HEK293 (cell line): ENCODE data around the gene GNAS.

Source experiments
- CTCF ChIA-PET: fragments of 350-600 bp; formaldehyde crosslinking; extraction: SDS; loops from one replicate; lab custom pipeline; 2021; ENCODE audit warnings: antibody characterized with exemption; lab: Yijun Ruan, JAX
- POLR2A ChIA-PET: fragments of 300-600 bp; formaldehyde crosslinking; extraction: SDS; loops from one replicate; lab custom pipeline; 2020; ENCODE audit warnings: antibody characterized with exemption, inconsistent platforms; lab: Yijun Ruan, JAX
- H3K27ac ChIP-seq: fragments of 200-500 bp; sonication (Bioruptor generic); 2 replicates; pipeline ENCODE4 v1.5.1; 2014; ENCODE audit warnings: low read depth, low read length, control low read depth, inconsistent platforms; ENCODE audit errors: extremely low read depth
- H3K36me3 ChIP-seq, 2 experiments: fragments of 200-500 bp in 1 of 2; sonication (Bioruptor generic) in 1 of 2; 1 replicate in 1 of 2; 2 replicates in 1 of 2; pipeline ENCODE4 v1.5.1; 2014 to 2017; ENCODE audit warnings: inconsistent platforms in 2 of 2, low read length in 2 of 2; ENCODE audit not compliant: control insufficient read depth in 2 of 2, insufficient read depth in 1 of 2
- H3K4me1 ChIP-seq: fragments of 200-500 bp; sonication (Bioruptor generic); 2 replicates; pipeline ENCODE4 v1.5.1; 2014; ENCODE audit warnings: mild to moderate bottlenecking, low read length, inconsistent platforms; ENCODE audit not compliant: control insufficient read depth, insufficient read depth
- H3K4me3 ChIP-seq: 2 replicates; pipeline ENCODE4 v1.5.1; 2011; ENCODE audit warnings: low read depth, mild to moderate bottlenecking, control low read depth, low read length, moderate library complexity
- H3K9me3 ChIP-seq: fragments of 200-500 bp; sonication (Bioruptor generic); 2 replicates; pipeline ENCODE4 v1.5.1; 2014; ENCODE audit warnings: low read depth, low read length, inconsistent platforms; ENCODE audit not compliant: control insufficient read depth, insufficient read depth
- AEBP2 ChIP-seq: fragments of 450-650 bp; formaldehyde crosslinking; IDR thresholded peaks from 2 replicates; pipeline ENCODE4 v1.5.1; 2016; ENCODE audit warnings: missing biosample characterization, missing genetic modification characterization, borderline replicate concordance
- GLIS1 ChIP-seq: fragments of 450-650 bp; formaldehyde crosslinking; IDR thresholded peaks from 2 replicates; pipeline ENCODE4 v1.5.1; 2016; ENCODE audit warnings: missing biosample characterization, missing genetic modification characterization
- KLF17 ChIP-seq: fragments of 450-650 bp; formaldehyde crosslinking; IDR thresholded peaks from 2 replicates; pipeline ENCODE4 v1.5.1; 2016; ENCODE audit warnings: missing biosample characterization, missing genetic modification characterization
- PRDM2 ChIP-seq: fragments of 450-650 bp; formaldehyde crosslinking; IDR thresholded peaks from 2 replicates; pipeline ENCODE4 v1.5.1; 2016; ENCODE audit warnings: missing biosample characterization, missing genetic modification characterization, borderline replicate concordance
- PRDM6 ChIP-seq: fragments of 450-650 bp; formaldehyde crosslinking; IDR thresholded peaks from 2 replicates; pipeline ENCODE4 v1.5.1; 2017; ENCODE audit warnings: missing biosample characterization, missing genetic modification characterization
- SP7 ChIP-seq: fragments of 450-650 bp; formaldehyde crosslinking; IDR thresholded peaks from 2 replicates; pipeline ENCODE4 v1.5.1; 2016; ENCODE audit warnings: missing biosample characterization, missing genetic modification characterization
- ZBTB20 ChIP-seq: fragments of 450-650 bp; formaldehyde crosslinking; IDR thresholded peaks from 2 replicates; pipeline ENCODE4 v1.5.1; 2016; ENCODE audit warnings: missing biosample characterization, missing genetic modification characterization
- ZBTB6 ChIP-seq: fragments of 450-650 bp; formaldehyde crosslinking; IDR thresholded peaks from 2 replicates; pipeline ENCODE4 v1.5.1; 2017; ENCODE audit warnings: missing biosample characterization, missing genetic modification characterization
- ZFP3 ChIP-seq: fragments of 450-650 bp; formaldehyde crosslinking; IDR thresholded peaks from 2 replicates; pipeline ENCODE4 v1.5.1; 2016; ENCODE audit warnings: low read depth, missing biosample characterization, missing genetic modification characterization
- ZFP41 ChIP-seq: fragments of 450-650 bp; formaldehyde crosslinking; IDR thresholded peaks from 2 replicates; pipeline ENCODE4 v1.5.1; 2016; ENCODE audit warnings: missing biosample characterization, missing genetic modification characterization, borderline replicate concordance
- ZNF175 ChIP-seq: fragments of 450-650 bp; formaldehyde crosslinking; IDR thresholded peaks from 2 replicates; pipeline ENCODE4 v1.5.1; 2016; ENCODE audit warnings: missing biosample characterization, missing genetic modification characterization
- ZNF292 ChIP-seq: fragments of 450-650 bp; formaldehyde crosslinking; IDR thresholded peaks from 2 replicates; pipeline ENCODE4 v1.5.1; 2016; ENCODE audit warnings: low read depth, missing biosample characterization, missing genetic modification characterization, borderline replicate concordance
- ZNF324 ChIP-seq: fragments of 450-650 bp; formaldehyde crosslinking; IDR thresholded peaks from 2 replicates; pipeline ENCODE4 v1.5.1; 2016; ENCODE audit warnings: missing biosample characterization, missing genetic modification characterization
- ZNF426 ChIP-seq: fragments of 450-650 bp; formaldehyde crosslinking; IDR thresholded peaks from 2 replicates; pipeline ENCODE4 v1.5.1; 2017; ENCODE audit warnings: missing biosample characterization, missing genetic modification characterization, mild to moderate bottlenecking, inconsistent platforms, moderate library complexity
- ZNF514 ChIP-seq: fragments of 450-650 bp; formaldehyde crosslinking; IDR thresholded peaks from 2 replicates; pipeline ENCODE4 v1.5.1; 2016; ENCODE audit warnings: missing biosample characterization, missing genetic modification characterization
- ZNF530 ChIP-seq: fragments of 450-650 bp; formaldehyde crosslinking; IDR thresholded peaks from 2 replicates; pipeline ENCODE4 v1.5.1; 2016; ENCODE audit warnings: low read depth, missing biosample characterization, missing genetic modification characterization
- ZNF580 ChIP-seq: fragments of 450-650 bp; formaldehyde crosslinking; IDR thresholded peaks from 2 replicates; pipeline ENCODE4 v1.5.1; 2016; ENCODE audit warnings: missing biosample characterization, missing genetic modification characterization
- ZNF645 ChIP-seq: fragments of 450-650 bp; formaldehyde crosslinking; IDR thresholded peaks from 2 replicates; pipeline ENCODE4; 2016; ENCODE audit warnings: missing biosample characterization, missing genetic modification characterization
- ZNF777 ChIP-seq: fragments of 450-650 bp; formaldehyde crosslinking; IDR thresholded peaks from 2 replicates; pipeline ENCODE4 v1.5.1; 2017; ENCODE audit warnings: missing biosample characterization, missing genetic modification characterization, borderline replicate concordance
- ZNF791 ChIP-seq: fragments of 450-650 bp; formaldehyde crosslinking; IDR thresholded peaks from 2 replicates; pipeline ENCODE4 v1.5.1; 2016; ENCODE audit warnings: missing biosample characterization, missing genetic modification characterization

The GNAS gene

GRCh38 chr20:58836616-58837204, 15.8 kb upstream of the GNAS start:
- ChIA-PET CTCF (interaction anchor here (0.6 kb wide), 1 partner anchor 14 kb away, joined by 3 read pairs; no protein-coding TSS in a partner anchor), POLR2A (no interaction called here)
- H3K4me1 ChIP-seq: no peaks in the 10 kb centered on the region
- H3K36me3 ChIP-seq: peaks cover 0 to 49% of the 10 kb centered on the region in 2 experiments; a peak in 2 of 3 replicates
- no peak overlapping the region for H3K27ac ChIP-seq
- H3K9me3 ChIP-seq: no peaks in the 10 kb centered on the region
- H3K4me3 ChIP-seq: no peak overlapping the region
- TF ChIP-seq ZBTB20 (tag by site-specific recombination) (no peak), PRDM2 (tag by site-specific recombination) (no peak), AEBP2 (tag by site-specific recombination) (no peak), ZNF514 (tag by site-specific recombination) (no peak), ZNF580 (tag by site-specific recombination) (no peak), ZNF324 (tag by site-specific recombination) (no peak), ZNF292 (tag by site-specific recombination) (no peak), ZNF791 (tag by site-specific recombination) (no peak), SP7 (tag by site-specific recombination) (no peak), ZNF645 (tag by site-specific recombination) (no peak), ZBTB6 (no peak), ZNF175 (tag by site-specific recombination) (no peak), GLIS1 (tag by site-specific recombination) (no peak), PRDM6 (tag by site-specific recombination) (no peak), ZNF530 (tag by site-specific recombination) (no peak), ZNF777 (tag by site-specific recombination) (no peak), KLF17 (tag by site-specific recombination) (no peak), ZFP41 (tag by site-specific recombination) (no peak), ZFP3 (tag by site-specific recombination) (no peak), ZNF426 (no peak)
